Colon (tissue), 2 donors: Measurements from ENCODE around the gene SLC12A7.
"Not testable (repeated sequence)": the region's sequence is repeated elsewhere in the genome, so short reads cannot be mapped to it uniquely, and the experiment has no call there.

ENCODE experiments used
- FAIRE-seq: peaks from 2 replicates; lab custom pipeline; 2012; peaks lifted over from hg19 to GRCh38; lab: Jason Lieb, UNC
- donor health status: control.
- donor health status: control.

SLC12A7 gene

GRCh38 chr5:1062761-1063568, 48.9 kb downstream of the SLC12A7 start:
- no peak for FAIRE-seq

- no peak for FAIRE-seq
These were observed 49.9 kb downstream of the SLC12A7 start for GRCh38 chr5:1061916-1062315.

DNA sequence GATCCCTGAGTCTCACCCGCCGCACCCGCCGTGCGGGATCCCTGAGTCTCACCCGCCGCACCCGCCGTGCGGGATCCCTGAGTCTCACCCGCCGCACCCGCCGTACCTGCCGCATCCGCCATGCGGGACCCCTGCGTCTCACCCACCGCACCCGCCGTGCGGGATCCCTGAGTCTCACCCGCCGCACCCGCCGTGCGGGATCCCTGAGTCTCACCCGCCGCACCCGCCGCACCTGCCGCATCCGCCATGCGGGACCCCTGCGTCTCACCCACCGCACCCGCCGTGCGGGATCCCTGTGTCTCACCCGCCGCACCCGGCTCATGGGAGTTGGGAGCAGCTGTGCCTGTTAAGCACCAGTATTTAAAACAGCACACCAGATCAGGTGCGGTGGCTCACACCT, 50.6 kb downstream of the SLC12A7 start:
- FAIRE-seq, result not testable (repeated sequence)

DNA sequence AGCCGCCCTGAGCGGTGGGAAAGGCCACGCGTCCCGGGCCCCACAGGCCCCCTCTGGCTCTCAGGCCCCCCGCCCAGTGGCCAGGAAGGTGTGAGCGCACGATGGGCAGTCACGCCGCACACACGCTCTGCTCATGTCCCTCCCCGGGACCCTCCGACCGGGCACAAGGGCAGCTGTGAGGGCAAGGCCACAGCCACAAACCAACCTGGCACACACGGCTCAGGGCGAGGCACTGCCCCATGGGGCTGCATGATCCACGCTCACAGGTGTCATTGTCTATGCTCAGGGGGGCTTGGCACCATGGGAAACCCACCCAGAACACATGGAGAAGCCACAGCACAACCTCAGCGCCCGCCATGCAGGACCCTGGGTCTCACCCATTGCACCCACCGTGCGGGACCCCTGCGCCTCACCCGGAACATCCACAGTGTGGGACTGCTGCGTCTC, 51.3 kb downstream of the SLC12A7 start:
- FAIRE-seq, result no peak

DNA sequence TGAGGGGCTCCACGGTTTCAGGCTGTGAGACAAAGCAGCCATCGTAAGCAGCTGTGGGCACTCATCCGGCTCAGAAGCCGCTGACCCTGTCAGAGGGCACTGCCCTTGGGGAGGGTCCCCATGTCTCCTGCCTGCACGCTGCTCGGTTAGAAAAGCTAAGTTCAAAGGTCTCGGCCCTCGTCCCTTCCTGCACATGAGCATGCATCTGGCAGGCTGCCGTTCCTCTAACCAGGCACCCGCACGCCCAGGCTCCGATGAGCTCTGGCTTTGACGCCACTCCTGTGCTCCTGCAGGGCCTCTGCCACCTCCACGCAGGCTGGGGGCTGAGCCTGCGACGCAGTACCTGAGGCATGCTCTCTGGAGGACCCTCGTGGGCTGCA, 52.0 kb downstream of the SLC12A7 start:
- no peak for FAIRE-seq

GRCh38 chr5:1058988-1059883, 52.6 kb downstream of the SLC12A7 start:
- FAIRE-seq, result no peak

GRCh38 chr5:1058083-1058945, 53.5 kb downstream of the SLC12A7 start:
- no peak for FAIRE-seq

GRCh38 chr5:1057485-1058082, 54.3 kb downstream of the SLC12A7 start:
- no peak for FAIRE-seq

- no peak for FAIRE-seq
These were observed 55.0 kb downstream of the SLC12A7 start for GRCh38 chr5:1056611-1057484.

DNA sequence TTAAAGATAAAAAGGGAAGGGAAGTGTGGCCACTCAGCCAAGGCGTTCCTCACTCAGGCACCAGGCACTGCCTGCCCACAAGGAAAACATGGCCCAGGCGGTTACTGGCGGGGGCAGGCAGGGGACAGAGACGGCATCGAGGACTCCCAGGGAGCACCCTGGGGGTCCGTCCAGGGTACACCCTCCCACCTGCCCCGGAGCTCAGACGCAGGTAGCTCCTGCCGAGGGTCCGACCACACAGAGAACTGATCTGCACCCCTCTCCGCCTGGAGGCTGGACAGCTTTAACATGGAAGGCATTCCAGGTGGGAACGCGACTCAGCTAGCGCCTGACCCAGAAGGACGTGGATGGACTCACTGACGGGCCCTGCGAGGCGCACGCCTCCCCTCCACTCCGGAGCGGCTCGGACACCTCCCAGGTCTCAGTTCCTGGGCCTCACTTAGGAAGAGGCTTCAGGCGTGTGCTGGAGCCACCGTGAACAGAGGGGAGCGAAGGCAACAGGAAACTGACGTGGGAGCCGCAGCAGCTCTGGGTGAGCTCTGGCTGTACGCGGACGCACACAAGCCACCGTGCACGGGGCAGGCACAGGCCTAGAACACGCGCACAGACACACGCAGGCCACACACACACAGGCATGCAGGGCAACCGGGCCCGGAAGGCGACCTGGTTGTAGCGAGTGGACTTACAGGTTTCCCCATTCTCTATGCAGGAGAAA, 55.8 kb downstream of the SLC12A7 start:
- FAIRE-seq, result no peak

DNA sequence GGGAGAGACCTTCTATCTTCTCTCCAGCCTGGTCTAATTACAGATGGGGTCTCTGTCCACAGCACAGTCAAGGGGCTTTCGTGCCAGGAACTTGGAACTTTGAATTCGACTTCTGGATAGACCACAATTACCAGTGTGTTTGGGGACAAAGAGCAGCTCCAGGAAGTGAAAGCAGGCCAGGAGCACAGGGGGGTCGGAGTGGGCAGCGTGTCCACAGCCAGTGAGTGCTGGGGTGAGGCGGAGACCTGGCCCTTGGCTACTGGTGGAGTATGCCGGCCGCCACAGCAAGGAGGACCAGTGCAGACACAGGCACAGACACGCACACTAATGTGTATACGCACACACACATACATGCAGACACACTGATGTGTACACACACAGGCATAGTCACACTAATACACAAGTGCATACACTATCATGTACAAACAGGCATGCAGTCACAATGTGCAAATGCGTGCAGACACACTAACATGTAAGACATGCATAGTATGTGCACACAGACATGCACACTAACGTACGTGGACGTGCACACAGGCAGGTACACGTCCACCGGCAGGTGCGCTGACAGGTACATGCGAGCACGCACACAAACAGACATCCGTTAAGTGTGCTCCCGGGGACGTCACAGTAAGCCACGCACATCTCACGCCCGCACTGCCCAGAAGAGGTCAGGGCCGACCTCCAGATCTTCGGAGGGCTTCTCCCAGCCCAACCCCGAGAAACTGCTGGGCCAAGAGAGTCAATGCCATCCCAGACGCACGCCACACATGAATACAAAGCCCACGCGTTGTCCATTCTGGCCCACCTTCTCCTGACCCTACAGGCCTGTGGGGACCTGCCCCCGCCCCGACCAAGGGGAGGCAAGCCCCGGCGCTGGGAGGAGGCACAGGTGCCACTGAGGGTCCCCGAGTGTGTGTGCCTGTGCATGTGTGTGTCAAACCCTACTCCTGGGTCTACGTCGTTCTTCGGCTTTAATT, 56.8 kb downstream of the SLC12A7 start:
- no peak for FAIRE-seq

GRCh38 chr5:1054018-1054798, 57.7 kb downstream of the SLC12A7 start:
- no peak for FAIRE-seq

DNA sequence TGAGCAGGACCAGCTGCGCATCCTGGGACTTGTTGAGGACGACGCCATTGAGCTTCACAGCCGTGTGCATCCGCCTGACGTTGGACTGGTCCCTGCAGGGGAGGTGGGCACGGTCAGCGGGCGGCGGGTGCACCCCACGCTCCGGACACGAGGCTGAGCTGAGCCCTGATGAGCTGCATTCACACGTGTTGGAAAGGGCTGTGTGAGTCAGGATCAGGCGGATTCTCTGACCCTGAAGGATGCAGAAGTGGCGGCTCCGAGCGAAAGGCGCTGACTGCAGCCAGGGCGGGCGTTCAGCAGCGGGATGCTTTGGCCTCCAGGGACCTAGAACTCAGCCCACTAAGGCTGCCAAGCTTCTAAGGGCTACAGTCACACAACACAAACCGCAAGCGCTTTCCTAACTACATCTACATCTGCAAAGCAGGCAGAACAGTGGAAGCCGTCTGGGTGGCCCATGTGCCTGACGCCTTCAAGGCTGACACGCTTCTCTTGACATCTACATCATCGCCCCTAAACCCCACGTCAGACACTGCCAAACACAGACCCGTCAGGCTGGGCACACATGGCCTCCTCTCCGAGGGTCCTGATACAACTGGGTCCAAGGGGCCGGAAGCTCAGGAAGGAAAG, 58.4 kb downstream of the SLC12A7 start:
- no peak for FAIRE-seq

DNA sequence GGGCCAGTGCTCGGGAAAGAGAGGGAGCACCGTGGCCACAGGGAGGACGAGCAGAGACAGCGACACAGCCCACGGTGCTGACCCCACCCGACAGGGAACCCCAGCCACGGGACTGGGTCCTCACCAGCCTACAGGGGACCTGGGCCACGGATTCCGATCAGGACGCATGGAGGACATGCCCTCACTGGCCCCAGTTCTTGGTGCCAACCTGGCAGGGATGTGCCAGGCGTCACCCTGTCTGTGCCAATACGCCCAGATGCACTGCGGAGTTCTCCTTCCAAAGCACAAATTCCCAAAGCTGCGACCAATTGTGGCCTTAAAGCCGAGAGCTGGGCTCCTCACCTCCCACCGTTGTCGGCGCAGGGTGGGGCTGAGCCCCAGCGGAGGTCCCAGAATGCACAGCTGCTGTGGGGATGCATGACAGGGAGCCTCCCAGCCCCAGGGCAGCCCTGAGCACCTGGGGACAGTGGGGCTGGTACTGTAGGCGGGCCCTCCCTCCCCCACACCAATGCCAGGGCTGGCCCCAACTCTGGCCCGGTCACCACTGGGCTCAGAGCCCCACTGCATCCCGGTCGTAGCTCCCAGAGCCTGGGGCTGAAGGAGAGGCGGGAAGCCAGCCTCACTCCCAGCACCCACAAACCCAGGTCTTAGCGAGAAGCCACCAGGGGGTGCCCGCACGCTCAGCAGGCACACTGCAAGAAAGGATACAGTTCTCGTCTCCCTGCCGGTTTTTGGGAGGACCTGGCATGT, 59.0 kb downstream of the SLC12A7 start:
- FAIRE-seq, result no peak

DNA sequence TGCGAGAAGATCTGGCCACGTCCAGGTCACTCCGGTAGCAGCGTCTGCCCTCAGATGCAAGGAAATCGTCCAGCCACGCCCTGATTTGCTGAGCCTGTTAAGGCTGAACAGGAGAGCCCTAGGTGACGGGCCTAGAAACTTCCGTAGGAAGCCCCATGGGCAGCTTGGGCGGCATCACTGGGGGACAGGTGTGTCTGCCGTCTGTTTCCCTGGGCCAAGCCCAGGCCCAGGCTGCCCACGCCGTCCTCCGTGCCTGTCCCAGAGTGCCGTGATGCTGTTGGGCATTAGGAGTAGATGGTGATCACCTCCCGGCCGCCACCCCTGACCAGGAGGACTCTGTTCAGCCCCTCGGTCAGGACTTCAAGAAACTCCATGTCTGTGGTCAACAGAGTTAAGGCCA, 59.8 kb downstream of the SLC12A7 start:
- FAIRE-seq, result no peak

GRCh38 chr5:1051366-1051720, 60.5 kb downstream of the SLC12A7 start:
- no peak for FAIRE-seq
